Esophagus (tissue), 2 donors: ENCODE results near the gene RABGGTA. TPM values are rescaled to one million over a fixed set of nuclear protein-coding genes. Genes with fewer than 3 reads are reported as not detected.

Experiments
- H3K27ac ChIP-seq, 2 donors: one replicate each; pipeline ENCODE4 v1.5.1; 2013; ENCODE audit warnings: low read depth in 2 of 2, mild to moderate bottlenecking in 2 of 2, inconsistent platforms in 1 of 2, low read length in 1 of 2, moderate library complexity in 1 of 2
- H3K27me3 ChIP-seq, 2 donors: one replicate each; pipeline ENCODE4 v1.6.1; 2013; ENCODE audit warnings: low read length in 2 of 2, control low read depth in 1 of 2, mild to moderate bottlenecking in 1 of 2; ENCODE audit not compliant: insufficient read depth in 2 of 2, control insufficient read depth in 1 of 2
- H3K36me3 ChIP-seq, 2 donors: one replicate each; pipeline ENCODE4 v1.6.1; 2013; ENCODE audit warnings: low read length in 1 of 2; ENCODE audit not compliant: control insufficient read depth in 2 of 2, insufficient read depth in 2 of 2
- H3K4me1 ChIP-seq, 2 donors: one replicate each; pipeline ENCODE4 v1.6.1; 2013; ENCODE audit warnings: low read length in 1 of 2; ENCODE audit not compliant: control insufficient read depth in 2 of 2, insufficient read depth in 2 of 2
- H3K4me3 ChIP-seq, 2 donors: one replicate each; pipeline ENCODE4 v1.5.1; 2013; ENCODE audit warnings: low read length in 2 of 2, mild to moderate bottlenecking in 2 of 2, low read depth in 1 of 2, moderate library complexity in 1 of 2
- H3K9me3 ChIP-seq, 2 donors: one replicate each; pipeline ENCODE4 v1.6.1; 2013; ENCODE audit warnings: mild to moderate bottlenecking in 2 of 2, low read depth in 1 of 2, low read length in 1 of 2, moderate library complexity in 1 of 2; ENCODE audit not compliant: control insufficient read depth in 2 of 2, insufficient read depth in 1 of 2
- WGBS, 2 donors: extraction: QIAGEN DNeasy Blood & Tissue Kit; methylation state at CpG; one replicate each; pipeline ENCODE4 v1.1.7; 2013; 5-methylcytosine and 5-hydroxymethylcytosine counted together
- polyA plus RNA-seq, 2 donors: library from polyadenylated mRNA; stranded (reverse); fragments of 200-250 nt; gene quantifications; one replicate each; pipeline ENCODE4 v1.2.3, GENCODE V29; 2013
- donor health status: healthy with polysubstance abuse.
- donor health status: Bipolar disorder and iron deficiency.

Gene RABGGTA
- polyA plus RNA-seq, 2 donors: 117 to 135 TPM

- 72 to 91% methylated on average over 1 of the region's 1 CpG for whole genome bisulfite sequencing, 2 donors
- peaks cover 13 to 57% of the 10 kb centered on the region in 2 donors for H3K4me1 ChIP-seq
- H3K9me3 ChIP-seq: no peaks in the 10 kb centered on the region
- H3K27ac ChIP-seq: peak overlapping the region; percentile 93 to 94
- H3K36me3 ChIP-seq: peaks cover 3 to 7% of the 10 kb centered on the region in 2 donors
- H3K27me3 ChIP-seq: no peaks in the 10 kb centered on the region
- peak overlapping the region; percentile 47 to 70 for H3K4me3 ChIP-seq
Measured at GRCh38 chr14:24311837-24312615, 40.6 kb upstream of the RABGGTA start.

DNA sequence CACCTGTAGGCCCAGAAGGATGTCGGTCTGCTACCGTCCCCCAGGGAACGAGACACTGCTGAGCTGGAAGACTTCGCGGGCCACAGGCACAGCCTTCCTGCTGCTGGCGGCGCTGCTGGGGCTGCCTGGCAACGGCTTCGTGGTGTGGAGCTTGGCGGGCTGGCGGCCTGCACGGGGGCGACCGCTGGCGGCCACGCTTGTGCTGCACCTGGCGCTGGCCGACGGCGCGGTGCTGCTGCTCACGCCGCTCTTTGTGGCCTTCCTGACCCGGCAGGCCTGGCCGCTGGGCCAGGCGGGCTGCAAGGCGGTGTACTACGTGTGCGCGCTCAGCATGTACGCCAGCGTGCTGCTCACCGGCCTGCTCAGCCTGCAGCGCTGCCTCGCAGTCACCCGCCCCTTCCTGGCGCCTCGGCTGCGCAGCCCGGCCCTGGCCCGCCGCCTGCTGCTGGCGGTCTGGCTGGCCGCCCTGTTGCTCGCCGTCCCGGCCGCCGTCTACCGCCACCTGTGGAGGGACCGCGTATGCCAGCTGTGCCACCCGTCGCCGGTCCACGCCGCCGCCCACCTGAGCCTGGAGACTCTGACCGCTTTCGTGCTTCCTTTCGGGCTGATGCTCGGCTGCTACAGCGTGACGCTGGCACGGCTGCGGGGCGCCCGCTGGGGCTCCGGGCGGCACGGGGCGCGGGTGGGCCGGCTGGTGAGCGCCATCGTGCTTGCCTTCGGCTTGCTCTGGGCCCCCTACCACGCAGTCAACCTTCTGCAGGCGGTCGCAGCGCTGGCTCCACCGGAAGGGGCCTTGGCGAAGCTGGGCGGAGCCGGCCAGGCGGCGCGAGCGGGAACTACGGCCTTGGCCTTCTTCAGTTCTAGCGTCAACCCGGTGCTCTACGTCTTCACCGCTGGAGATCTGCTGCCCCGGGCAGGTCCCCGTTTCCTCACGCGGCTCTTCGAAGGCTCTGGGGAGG, 39.5 kb upstream of the RABGGTA start, which contains the start of gene LTB4R:
Gene LTB4R, plus strand, starts transcription at position 857 of the 959 bp plus-strand sequence. CDS start 4,150 bp downstream, outside the sequence.
- H3K9me3 ChIP-seq: no peaks in the 10 kb centered on the region
- H3K36me3 ChIP-seq: peaks cover 7 to 15% of the 10 kb centered on the region in 2 donors
- no peaks in the 10 kb centered on the region for H3K27me3 ChIP-seq
- peaks cover 6 to 48% of the 10 kb centered on the region in 2 donors for H3K4me1 ChIP-seq
- peak within 1 kb of the TSS; percentile 47 to 70 for H3K4me3 ChIP-seq
- 3 to 16% methylated on average over 96 to 99 of the region's 99 CpGs for WGBS, 2 donors
- H3K27ac ChIP-seq: peak within 1 kb of the TSS; percentile 93 to 94

GRCh38 chr14:24310265-24310645, 38.9 kb upstream of the RABGGTA start:
- 15 to 23% methylated on average over 5 of the region's 5 CpGs for WGBS, 2 donors
- Histone ChIP-seq H3K27me3 (no peaks in the 10 kb centered on the region), H3K4me1 (peaks cover 6 to 41% of the 10 kb centered on the region in 2 donors), H3K9me3 (no peaks in the 10 kb centered on the region), H3K4me3 (peak overlapping the region; percentile 47 to 70), H3K36me3 (peaks cover 7 to 21% of the 10 kb centered on the region in 2 donors), H3K27ac (peak overlapping the region; percentile 93 to 94)

GRCh38 chr14:24309538-24310264, 38.3 kb upstream of the RABGGTA start, which contains the start of gene LTB4R2:
Gene LTB4R2, plus strand, starts transcription at chr14:24310140. Its CDS starts 525 bp downstream, at chr14:24310665.
- H3K4me1 ChIP-seq: peaks cover 6 to 35% of the 10 kb centered on the region in 2 donors
- peaks cover 10 to 26% of the 10 kb centered on the region in 2 donors for H3K36me3 ChIP-seq
- H3K9me3 ChIP-seq: no peaks in the 10 kb centered on the region
- peak within 1 kb of the TSS; percentile 93 to 94 for H3K27ac ChIP-seq
- no peaks in the 10 kb centered on the region for H3K27me3 ChIP-seq
- 46 to 48% methylated on average over 5 of the region's 5 CpGs for WGBS, 2 donors
- H3K4me3 ChIP-seq: peak within 1 kb of the TSS; percentile 47 to 70

- H3K4me3 ChIP-seq: no peak overlapping the region
- H3K27me3 ChIP-seq: no peaks in the 10 kb centered on the region
- no peaks in the 10 kb centered on the region for H3K9me3 ChIP-seq
- peaks cover 10 to 37% of the 10 kb centered on the region in 2 donors for H3K36me3 ChIP-seq
- H3K4me1 ChIP-seq: peaks cover 6 to 28% of the 10 kb centered on the region in 2 donors
- H3K27ac ChIP-seq: peak overlapping the region; percentile 35 to 94
- 78 to 80% methylated on average over 7 of the region's 7 CpGs for WGBS, 2 donors
Measured at GRCh38 chr14:24308342-24309124, 37.1 kb upstream of the RABGGTA start.

DNA sequence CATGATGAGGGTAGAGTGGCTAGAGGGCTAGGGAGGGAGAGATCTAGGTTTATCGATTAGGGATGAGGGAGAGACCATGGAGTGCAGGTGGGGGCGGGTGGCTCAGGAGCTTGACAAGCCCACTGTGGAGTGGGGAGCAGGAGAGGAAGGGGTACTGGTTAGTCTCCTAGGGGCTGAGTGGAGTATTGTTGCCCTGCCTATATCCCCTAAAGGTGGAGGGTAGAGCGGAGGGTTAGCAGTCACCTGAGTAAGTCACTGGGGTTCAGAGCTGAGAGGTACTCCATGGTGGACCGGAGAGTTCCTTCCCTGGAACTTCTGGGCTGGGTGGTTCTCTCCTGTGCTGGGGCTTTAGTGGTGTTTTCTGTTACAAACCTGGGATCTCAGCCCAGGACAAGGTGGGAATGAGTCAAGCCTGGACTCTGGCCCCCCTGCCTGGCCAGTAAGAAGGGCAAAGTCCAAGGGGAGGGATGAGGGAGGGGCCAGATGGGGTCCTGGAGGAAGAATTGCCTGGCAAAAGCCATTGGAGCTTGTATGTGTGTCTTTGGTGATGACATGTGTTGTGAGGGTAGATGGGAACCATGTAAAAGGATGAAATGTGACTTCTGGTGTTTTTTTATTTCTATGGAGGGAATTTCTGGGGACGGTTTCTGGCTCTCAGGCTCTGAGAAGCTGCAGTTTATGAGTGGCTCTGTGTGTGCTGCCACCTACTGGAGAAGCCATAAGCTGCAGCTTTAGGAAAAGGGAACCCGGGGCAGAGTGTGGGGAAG, 36.4 kb upstream of the RABGGTA start, which contains the start of gene CIDEB:
Gene CIDEB, minus strand, starts transcription at position 403 of the 767 bp plus-strand sequence. Its CDS starts 119 bp downstream, at position 284.
- peaks cover 3 to 28% of the 10 kb centered on the region in 2 donors for H3K4me1 ChIP-seq
- H3K9me3 ChIP-seq: no peaks in the 10 kb centered on the region
- peak within 1 kb of the TSS in 1 of 2 donors; percentile 35 for H3K27ac ChIP-seq
- no peak within 1 kb of the TSS for H3K4me3 ChIP-seq
- peaks cover 10 to 38% of the 10 kb centered on the region in 2 donors for H3K36me3 ChIP-seq
- 46 to 58% methylated on average over 6 of the region's 6 CpGs for WGBS, 2 donors
- no peaks in the 10 kb centered on the region for H3K27me3 ChIP-seq

DNA sequence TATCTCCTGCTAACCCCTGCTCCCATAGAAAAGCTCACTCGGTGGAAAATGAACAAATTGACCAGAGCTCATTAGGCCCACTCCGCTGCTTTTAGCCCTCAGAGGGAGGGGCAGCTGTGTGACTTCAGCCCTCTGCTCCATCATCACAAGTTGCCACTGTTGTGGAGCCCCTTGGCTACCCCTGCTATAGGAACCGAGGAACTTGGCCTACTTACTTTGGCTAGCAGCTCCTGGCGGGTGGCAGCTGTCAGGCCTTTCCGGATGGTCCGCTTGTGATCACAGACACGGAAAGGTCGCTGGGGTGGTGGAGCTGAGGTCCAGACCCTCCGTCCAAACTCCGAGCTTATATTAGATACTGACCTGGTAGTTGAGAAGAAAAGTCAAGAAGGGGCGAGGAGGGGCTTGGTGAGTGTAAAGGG, 35.8 kb upstream of the RABGGTA start:
- no peak overlapping the region for H3K4me3 ChIP-seq
- H3K9me3 ChIP-seq: no peaks in the 10 kb centered on the region
- peaks cover 15 to 41% of the 10 kb centered on the region in 2 donors for H3K36me3 ChIP-seq
- H3K4me1 ChIP-seq: peaks cover 2 to 26% of the 10 kb centered on the region in 2 donors
- no peak overlapping the region for H3K27ac ChIP-seq
- no peaks in the 10 kb centered on the region for H3K27me3 ChIP-seq
- WGBS, 2 donors: 82% methylated on average over 11 of the region's 11 CpGs

DNA sequence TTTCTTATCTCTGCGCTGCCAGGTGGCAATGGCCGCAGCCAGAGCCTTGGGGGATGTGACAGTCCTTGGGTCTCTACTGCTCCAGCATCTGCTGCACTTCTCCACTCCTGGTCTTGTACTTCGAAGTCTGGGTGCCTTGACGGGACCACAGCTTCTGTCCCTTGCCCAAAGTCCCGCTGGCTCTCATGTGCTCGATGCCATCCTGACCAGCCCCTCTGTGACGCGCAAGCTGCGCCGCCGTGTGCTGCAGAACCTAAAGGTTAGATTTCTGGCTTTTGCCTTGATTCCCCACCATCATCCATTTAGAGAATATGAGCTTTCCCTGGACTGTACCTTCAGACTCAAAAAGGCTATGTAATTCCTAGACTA, 32.6 kb upstream of the RABGGTA start:
- Histone ChIP-seq H3K4me3 (no peak overlapping the region), H3K9me3 (no peaks in the 10 kb centered on the region), H3K27ac (no peak overlapping the region), H3K4me1 (peaks cover 4 to 5% of the 10 kb centered on the region in 2 donors), H3K27me3 (no peaks in the 10 kb centered on the region), H3K36me3 (peaks cover 20 to 49% of the 10 kb centered on the region in 2 donors)
- WGBS, 2 donors: 94 to 96% methylated on average over 11 of the region's 11 CpGs
